Measurements from ENCODE around the gene SAFB2.

- TF ChIP-seq ZNF331 (CRISPR knock-in tag; IDR thresholded peaks at IDR 0.05) (no peak), CHD4 (IDR thresholded peaks at IDR 0.05; ENCODE audit: borderline replicate concordance, low read length) (no peak), ZNF292 (CRISPR knock-in tag; IDR thresholded peaks at IDR 0.05; ENCODE audit: borderline replicate concordance, low read depth) (no peak), E2F1 (CRISPR knock-in tag; IDR thresholded peaks at IDR 0.05) (no peak)
These were observed 14.3 kb downstream of the SAFB2 start for GRCh38 chr19:5608291-5608690.
